DMS79 (cell line): ENCODE data around the gene DNAH3.
"Not testable (repeated sequence)": the region's sequence is repeated elsewhere in the genome, so short reads cannot be mapped to it uniquely, and the experiment has no call there.

Experiments used
- DNase-seq: peaks from one replicate; lab custom pipeline; 2025; lab: John Stamatoyannopoulos, UW

DNAH3 gene

DNA sequence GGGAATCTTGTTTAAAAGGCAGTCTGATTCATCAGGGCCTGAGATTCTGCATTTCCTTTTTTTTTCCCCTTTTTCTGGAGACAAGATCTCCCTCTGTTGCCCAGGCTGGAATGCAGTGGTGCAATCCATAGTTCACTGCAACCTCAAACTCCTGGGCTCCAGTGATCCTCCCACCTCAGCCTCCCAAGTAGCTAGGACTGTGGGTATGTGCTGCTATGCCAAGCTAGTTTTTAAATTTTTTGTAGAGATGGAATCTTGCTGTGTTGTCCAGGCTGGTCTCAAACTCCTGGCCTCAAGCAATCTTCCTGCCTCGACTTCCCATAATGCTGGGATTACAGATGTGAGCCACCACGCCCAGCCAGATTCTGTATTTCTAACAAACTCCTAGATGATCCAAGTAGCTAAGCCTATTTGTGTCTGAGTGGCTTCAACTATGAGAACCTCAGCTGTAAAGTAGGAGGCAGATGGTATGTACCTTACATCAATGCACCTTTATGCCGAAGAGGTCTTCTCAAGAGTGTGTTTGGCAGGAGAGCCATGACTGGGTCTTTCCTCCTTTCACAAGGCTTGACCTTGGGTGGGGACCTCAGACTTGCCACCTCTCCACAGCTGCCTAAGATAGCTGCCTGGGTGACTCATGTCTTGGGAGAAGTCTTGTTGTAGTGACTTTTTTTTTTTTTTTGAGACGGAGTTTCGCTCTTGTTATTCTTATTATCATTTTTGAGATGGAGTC is 18.8 kb upstream of the DNAH3 start:
- DNase-seq = no peak

DNA sequence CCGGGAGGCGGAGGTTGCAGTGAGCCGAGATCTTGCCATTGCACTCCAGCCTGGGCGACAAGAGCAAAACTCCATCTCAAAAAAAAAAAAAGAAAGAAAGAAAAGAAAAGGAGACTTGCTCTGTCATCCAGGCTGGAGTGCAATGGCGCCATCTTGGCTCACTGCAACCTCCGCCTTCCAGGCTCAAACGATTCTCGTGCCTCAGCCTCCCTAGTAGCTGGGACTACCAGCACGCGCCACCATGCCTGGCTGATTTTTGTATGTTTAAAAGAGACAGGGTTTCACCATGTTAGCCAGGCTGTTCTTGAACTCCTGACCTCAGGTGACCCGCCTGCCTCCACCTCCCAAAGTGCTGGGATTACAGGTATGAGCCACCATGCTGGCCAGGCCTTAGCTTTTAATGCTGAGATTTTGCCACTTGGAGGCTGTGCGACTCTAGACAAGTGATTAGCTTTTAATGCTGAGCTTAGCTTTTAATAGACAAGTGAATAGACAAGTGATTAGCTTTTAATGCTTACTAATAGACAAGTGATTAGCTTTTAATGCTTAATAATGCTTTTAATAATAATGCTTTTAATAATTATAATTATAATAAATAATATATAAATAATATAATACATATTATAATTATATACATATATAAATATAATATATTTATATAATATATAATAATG is 17.4 kb upstream of the DNAH3 start:
- no peak for DNase-seq

DNA sequence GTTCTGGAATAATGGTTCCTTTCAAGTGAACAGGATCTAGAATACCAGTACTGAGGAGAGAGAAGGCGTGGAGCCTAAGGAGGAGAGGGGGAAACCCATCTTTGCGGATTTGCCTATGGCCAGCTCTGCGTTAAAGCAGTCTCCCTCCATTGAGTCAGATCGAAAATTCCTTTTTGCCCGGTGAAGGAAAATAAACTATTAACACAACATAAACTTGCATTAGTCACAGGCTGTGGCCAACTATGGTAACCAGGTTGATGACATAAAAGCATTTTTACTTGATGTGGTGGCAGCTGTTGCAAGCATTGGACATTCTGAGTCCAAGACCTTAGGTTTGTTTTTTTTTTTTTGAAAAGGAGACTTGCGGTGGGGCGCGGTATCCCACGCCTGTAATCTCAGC is 16.7 kb upstream of the DNAH3 start:
- no peak for DNase-seq

GRCh38 chr16:21166561-21166961 is 15.9 kb upstream of the DNAH3 start:
- DNase-seq = no peak

- no peak for DNase-seq
These were observed 14.0 kb upstream of the DNAH3 start for GRCh38 chr16:21164521-21165168.

DNA sequence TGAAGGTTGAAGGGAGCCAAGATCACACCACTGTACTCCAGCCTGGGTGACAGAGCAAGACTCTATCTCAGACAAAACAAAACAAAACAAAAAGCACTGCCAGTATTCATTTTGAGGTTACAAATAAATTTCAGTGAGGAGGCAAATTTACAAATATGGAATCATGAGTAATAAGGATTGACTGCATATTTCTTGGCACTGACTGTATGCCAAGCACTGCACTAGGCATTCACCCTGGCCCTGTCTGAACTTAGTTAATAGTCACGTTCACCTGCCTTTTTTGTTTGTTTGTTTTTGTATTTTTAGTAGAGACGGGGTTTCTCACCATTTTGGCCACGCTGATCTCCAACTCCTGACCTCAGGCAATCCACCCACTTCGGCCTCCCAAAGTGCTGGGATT is 12.9 kb upstream of the DNAH3 start:
- no peak for DNase-seq

DNA sequence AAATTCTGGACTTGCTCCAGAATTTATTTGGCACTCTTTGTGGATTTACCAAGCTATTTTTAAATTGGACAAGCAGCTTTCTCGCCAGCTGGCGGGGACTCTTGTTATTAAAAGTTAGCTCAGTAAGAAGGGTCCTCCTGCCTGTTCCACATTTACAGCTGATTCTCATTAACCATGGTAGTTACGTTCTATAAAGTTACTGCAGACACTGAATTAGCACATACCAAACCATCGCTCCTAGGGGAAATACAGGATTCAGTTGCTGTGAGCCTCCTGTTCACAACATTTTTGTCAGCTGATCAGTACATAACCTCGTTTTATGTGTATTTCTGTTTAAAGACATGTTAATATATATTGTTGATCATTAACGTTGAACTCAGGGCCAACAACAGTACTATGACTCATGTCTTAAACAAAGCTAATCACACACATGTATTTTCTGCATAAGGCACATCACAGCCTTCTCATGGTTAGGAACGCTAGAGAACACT is 12.1 kb upstream of the DNAH3 start:
- peak; percentile 13 for DNase-seq

GRCh38 chr16:21161211-21161610 is 10.6 kb upstream of the DNAH3 start:
- DNase-seq = no peak

GRCh38 chr16:21160276-21160675 is 9.6 kb upstream of the DNAH3 start:
- DNase-seq = no peak

- DNase-seq = peak; percentile 21
These were observed 8.8 kb upstream of the DNAH3 start for GRCh38 chr16:21159281-21159951.

DNA sequence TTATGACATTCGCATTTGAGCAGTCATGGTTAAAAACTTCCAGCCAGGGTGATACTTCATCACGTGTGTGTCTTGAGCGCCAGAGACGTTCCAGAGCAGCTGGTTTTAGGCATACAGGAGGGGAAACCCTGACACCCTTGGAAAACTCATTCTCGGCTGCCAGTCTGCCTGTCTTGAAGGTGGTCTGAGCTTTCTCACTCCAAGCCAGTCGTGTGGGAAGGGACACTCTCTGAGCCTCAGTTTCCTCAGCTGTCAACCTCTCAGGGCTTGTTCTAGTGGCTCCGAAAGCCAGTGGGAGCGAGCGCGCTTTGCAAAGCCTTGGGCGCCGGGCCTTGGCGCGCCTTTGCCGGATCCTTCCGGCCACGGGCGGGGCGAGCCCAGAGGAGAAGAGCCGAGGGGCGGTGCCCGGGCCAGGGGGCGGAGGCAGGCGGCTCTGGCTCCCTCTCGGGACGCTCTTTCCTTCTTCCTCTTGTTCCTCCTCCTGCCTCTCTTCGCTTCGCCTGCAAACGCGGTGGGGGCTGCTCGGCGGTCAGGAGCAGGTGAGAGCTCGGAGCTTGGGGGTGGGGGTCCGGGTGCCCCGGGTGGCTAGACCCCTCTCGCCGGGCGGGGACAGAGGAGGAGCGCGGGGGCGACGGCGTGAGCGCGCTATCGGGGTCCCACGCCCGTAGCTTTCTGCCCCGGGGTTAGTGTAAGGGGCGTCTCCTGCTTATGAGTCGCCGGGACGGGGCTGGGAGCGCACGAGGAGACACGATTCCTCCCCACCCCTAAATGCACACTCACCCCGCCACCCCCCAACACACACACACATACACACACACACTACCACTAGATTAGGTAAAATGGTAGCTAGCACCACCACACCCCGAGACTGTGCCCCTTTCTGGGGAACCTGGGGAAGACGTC is 7.8 kb upstream of the DNAH3 start, which contains the start of gene LDAF1:
TSS of gene LDAF1 (plus strand) at position 467 of the 903 bp plus-strand sequence. CDS start 2,509 bp downstream, outside the sequence.
- peak; percentile 33 for DNase-seq

GRCh38 chr16:21157632-21158031 is 7.0 kb upstream of the DNAH3 start:
- DNase-seq = no peak

DNA sequence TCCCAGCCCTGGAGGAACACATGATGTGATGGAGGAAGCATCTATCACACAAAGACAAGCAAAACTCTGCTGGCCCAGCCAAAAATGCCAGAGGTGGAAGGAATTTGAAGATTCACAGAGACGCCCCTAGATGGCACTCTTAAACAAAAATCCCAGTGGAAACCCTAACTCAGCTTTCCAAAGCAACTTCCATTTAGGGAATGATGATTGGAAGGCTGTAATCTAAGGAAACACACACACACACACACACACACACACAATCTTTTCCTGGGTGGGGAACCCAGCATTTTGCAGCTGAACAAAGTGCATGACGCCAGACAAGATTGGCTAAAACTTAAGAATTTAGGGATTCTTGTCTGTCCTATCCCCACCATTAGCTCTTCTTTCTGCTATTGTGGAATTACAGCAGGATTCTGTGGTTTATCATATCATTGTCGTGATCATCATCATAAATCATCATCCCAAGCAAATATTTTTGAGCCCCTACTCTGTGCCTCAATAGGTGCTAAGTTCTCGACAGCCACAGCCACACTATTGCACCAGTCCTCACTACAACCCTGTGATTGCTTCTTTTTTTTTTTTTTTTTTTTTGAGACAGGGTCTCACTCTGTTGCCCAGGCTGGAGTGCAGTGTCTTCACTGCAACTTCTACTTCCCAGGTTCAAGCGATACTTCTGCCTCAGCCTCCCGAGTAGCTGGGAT is 6.3 kb upstream of the DNAH3 start:
- no peak for DNase-seq

- not testable (repeated sequence) for DNase-seq
These were observed 5.4 kb upstream of the DNAH3 start for GRCh38 chr16:21156011-21156410.

DNA sequence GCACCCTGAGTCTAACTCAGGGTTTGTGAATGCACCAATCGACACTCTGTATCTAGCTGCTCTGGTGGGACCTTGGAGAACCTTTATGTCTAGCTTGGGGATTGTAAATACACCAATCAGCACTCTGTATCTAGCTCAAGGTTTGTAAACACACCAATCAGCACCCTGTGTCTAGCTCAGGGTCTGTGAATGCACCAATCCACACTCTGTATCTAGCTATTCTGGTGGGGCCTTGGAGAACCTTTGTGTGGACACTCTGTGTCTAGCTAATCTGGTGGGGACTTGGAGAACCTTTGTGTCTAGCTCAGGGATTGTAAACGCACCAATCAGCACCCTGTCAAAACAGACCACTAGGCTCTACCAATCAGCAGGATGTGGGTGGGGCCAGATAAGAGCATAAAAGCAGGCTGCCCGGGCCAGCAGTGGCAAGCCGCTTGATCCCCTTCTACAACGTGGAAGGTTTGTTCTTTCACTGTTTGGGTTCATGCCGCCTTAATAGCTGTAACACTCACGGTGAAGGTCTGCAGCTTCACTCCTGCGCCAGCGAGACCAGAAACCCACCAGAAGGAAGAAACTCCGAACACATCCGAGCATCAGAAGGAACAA is 2.6 kb upstream of the DNAH3 start:
- DNase-seq = not testable (repeated sequence)

DNA sequence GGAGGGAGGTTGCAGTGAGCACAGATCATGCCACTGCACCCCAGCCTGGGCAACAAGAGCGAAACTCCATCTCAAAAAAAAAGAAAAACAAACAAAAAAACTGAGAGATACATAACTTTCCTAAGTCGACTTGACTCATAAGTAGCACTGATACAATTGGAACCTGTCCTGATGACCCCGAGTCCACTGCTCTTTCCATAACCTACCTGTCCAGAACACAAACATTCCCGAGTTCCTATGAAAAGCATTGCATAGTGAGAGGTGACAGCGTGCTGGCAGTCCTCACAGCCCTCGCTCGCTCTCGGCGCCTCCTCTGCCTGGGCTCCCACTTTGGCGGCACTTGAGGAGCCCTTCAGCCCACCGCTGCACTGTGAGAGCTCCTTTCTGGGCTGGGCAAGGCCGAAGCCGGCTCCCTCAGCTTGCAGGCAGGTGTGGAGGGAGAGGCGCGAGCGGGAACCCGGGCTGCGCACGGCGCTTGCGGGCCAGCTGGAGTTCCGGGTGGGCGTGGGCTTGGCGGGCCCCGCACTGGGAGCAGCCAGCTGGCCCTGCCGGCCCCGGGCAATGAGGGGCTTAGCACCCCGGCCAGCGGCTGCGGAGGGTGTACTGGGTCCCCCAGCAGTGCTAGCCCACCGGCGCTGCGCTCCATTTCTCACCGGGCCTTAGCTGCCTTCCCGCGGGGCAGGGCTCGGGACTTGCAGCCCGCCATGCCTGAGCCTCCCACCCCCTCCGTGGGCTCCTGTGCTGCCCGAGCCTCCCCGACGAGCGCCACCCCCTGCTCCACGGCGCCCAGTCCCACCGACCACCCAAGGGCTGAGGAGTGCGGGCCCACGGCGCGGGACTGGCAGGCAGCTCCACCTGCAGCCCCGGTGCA is 1.7 kb upstream of the DNAH3 start:
- DNase-seq = peak; percentile 50

- peak; percentile 72 for DNase-seq
These were observed 4.9 kb downstream of the DNAH3 start for GRCh38 chr16:21145738-21146137.

DNA sequence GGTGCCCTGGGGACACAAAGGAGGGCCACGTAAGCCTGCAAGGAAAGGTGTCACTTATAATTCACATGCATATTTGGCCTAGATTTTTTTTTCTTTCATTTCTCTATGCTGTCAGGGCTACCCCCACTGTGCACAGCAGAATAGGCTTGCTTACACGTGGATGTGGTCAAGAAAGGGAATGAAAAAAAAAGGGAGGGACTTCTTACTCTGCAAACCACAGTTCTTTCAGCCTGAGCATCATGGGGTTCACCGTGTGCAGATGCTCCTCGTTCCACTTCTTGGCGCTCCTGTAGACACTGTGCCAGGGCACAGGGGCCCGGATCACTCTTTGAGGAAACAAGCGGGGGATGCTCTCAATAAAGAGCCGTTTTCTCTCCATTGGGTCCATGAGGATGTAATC is 16.6 kb downstream of the DNAH3 start:
- DNase-seq = no peak

DNA sequence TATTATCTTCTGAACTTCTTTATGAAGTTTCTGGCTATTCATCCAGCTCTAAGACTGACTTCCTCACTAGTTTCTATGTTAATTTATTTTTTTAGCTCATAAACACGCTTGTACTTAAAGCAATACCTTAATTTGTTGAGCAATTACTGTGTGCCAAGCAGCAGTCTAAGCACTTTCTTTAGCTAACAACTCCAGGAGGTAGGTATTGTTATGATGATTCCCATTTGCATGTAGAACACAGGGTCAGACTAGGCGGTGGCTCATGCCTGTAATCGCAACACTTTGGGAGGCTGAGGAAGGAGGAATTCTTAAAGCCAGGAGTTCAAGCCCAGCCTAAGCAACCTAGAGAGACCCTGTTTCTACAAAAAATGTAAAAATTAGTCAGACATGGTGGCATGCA is 19.8 kb downstream of the DNAH3 start:
- DNase-seq = no peak
